Stimulated activated CD4-positive, alpha-beta T cell treated with anti-CD3 and anti-CD28 coated beads, Interleukin-2, amount 100 ng/mL, for 4 hours (primary cell): ENCODE measurements around the gene RANBP1.

Source experiments
- DNase-seq: peaks from one replicate; pipeline ENCODE4 v3.0.0-alpha.2; 2020; ENCODE audit warnings: low read depth

RANBP1 gene

DNA sequence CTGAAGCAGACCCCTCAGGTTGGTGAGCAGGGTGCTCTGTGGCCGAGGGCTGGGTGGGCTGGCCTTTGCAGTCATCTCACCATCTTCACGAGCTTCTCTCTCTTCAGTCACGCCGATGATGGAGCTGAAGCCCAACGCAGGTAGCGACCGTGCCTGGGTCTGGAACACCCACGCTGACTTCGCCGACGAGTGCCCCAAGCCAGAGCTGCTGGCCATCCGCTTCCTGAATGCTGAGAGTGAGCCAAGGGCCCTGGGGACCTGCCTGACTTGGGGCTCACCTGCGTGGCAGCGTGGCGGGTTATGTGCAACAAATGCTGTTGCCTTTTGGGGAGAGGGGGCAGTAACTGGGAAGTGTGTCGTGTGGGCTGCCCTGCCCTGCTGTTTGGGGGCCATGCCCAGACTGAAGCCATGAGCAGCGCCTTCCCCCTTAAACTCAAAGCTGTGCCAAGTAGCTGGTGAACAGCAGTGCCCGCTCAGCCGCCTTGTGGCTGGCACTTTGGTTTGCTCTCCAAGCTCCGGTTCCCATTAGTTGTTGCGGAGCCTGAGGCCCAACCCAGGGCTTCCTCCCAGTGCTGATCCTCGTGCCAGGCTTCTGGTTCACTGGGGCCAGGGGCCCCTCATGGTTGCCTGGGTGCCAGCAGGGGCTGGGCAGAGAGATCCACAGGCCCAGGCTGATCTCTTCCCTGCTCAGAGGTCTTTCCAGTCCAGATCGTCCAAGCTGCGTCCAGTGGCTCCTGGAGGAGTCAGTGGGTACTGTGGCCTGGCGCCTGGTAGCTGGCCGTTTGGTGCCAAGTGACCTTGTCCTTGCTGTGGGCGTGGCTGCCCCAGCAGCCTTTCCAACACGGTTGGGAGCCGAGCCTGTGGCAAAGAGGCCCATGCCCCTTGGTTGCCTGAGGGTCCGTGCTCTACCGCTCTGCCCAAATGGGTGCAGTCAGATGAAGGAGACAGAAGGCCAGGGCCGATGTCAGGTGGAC is 9.6 kb downstream of the RANBP1 start:
- no peak for DNase-seq

GRCh38 chr22:20126284-20127029 is 10.6 kb downstream of the RANBP1 start:
- no peak for DNase-seq

- no peak for DNase-seq
These were observed 11.5 kb downstream of the RANBP1 start for GRCh38 chr22:20127318-20127868.

DNA sequence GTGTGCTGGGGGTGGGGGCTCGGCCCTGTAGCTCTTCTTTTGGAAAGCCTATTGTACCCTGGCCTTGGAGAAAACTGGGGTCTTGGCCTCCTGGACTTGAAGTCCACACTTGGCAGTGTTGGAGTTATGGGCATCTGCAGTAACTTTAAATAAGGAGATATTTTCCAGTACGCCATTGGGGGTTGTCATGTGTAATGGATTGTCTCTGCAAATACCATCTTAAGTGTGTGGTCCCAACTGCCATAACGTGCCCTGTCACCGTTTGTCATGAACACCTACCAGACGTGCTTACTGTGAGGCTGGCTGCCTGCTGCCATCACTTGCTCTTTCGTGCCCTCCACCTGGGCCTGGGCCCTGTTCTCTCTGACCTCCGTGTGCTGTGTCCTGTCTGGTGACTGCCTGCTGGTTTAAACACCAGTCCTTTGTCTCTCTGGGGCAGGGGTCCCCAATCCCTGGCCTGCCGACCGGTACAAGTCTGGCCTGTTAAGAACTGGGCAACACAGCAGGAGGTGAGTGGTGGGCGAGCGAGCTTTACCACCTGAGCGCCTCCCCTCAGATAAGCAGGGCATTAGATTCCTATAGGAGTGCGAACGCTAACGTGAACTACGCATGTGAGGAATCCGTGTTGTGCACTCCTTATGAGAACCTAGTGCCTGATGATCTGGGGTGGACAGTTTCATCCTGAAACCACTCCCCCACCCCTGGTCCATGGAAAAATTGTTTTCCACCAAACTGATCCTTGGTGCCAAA is 12.1 kb downstream of the RANBP1 start:
- no peak for DNase-seq

DNA sequence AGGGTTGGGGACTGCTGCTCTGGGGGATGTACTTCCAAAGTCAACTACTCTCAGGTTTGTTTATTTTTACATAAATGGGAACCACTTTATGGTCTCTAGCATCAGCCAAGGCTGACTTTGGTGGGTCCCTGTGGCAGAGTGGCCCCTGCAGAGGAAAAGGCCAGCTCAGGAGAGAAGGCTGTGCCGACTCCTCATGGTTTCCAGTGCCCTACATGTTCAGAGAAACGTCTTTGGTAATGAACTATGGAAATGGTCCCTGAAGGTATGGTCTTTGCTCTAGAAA is 12.7 kb downstream of the RANBP1 start:
- no peak for DNase-seq

GRCh38 chr22:20128902-20129746 is 13.2 kb downstream of the RANBP1 start:
- peak; percentile 35 for DNase-seq

- no peak for DNase-seq
These were observed 13.8 kb downstream of the RANBP1 start for GRCh38 chr22:20129747-20130014.

DNA sequence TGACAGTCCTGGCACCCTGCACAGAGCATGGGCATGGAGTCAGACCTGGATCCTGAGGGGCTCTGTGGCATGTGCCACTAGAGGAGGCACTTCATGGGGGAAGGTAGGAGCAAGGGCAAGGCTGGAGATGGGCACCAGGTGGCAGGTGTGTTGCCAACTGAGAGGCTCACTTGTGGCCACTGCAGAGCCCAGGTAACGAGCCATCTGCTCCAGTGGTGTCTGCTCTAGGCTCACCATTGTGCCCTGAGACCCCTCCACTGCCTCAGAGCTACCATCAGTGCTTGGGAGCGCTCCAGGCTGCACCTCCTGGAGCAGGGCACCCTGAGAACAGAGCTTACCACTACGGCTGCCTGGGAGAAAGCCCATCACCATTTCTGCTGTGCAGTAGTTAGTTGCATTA is 14.4 kb downstream of the RANBP1 start:
- no peak for DNase-seq

DNA sequence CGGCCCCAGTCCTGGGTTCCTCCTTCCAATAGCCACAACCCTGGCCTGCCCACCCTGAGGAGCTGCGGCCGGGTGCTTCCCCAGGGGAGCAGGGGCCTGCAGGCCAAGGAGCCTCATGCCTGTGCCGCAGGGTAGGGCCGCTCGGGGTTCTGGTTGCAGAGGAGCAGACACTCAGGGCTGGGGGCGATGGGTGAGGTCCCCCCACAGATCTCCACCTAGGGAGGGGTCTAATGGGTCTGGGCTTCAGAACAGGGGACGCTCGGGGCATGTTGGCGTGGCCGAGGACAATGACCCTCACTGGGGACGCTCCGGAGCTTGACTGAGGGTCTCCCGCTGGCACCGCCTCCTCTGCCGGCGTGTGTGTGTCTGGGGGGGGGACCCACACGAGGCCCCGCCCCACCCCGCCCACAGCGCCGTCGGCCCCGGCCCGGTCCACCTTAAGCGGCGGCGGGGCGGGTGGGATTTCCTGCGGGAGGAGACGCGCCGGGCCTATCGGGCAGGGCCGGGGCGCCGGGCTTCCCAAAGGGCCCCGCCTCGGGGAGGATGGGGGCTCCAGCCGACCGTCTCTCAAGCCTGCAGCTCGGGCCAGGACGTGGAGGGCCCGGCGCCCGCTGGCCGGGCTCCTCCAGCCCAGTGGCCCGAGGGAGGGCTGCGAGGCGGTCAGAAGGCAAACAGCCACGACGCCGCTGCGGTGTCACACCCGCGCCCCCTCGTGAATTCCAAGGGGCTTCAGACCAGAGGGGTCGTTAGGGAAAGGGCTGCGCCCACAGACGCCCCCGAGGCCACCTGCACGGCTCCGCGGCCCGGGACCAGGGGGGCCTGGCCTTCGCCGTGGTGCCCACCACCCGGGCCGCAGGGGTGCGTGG is 15.1 kb downstream of the RANBP1 start:
- DNase-seq = peak; percentile 74

- no peak for DNase-seq
These were observed 15.6 kb downstream of the RANBP1 start, which contains the start of gene ZDHHC8 for GRCh38 chr22:20131597-20131858. ZDHHC8 (plus strand) TSS chr22:20131804; CDS start chr22:20131948, 144 bp downstream.

- no peak for DNase-seq
These were observed 16.2 kb downstream of the RANBP1 start for GRCh38 chr22:20131859-20132685.

- DNase-seq = no peak
These were observed 16.9 kb downstream of the RANBP1 start for GRCh38 chr22:20132686-20133246.

DNA sequence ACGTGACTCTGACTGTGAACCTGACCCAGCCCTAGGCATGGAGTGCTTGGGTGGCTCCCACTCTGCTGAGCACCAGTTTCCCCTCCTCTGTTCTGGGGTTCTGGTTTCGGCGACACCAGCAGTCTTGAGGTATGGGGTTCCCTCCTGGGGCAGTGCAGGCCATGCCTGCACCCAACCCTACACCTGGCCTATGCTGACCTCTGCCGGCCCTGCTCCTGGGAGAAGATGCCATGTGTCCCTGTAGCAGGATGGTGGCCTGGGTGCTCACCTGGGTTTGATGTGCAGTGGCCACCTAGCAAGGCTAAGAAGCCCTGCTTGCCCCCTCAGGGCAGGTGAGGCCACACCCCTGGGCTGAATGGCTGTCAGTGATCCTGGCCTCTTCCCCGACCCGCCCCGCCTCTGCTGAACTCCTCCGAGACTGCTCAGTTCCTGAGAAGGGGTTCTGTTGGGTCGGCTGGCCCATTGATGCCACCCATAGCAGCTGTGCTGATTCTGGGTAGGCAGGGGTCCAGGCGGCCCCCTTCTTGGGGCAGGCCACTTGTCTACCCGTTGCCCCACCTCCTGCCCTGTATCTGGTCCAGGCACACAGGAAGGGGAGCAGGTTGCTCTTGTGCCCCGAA is 18.1 kb downstream of the RANBP1 start:
- DNase-seq = no peak

DNA sequence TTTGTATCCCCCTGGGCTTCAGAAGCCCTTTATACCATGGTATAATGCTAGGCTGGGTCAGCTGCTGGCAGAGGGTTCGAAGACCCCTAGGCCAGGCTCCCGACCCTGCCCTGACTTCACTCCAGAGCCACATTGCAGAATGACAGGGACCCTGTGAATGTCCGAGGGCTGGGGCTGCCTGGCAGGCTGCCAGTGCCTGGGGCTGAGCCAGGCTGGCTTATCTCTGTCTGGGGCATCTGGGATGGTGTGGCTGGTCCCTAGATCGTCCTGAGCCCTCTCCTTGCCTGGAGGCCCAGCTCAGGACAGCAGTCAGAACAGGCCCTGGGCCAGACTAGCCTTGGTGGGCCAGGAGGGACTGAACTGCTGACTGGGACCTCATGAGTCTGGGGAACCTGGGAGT is 19.4 kb downstream of the RANBP1 start:
- no peak for DNase-seq

GRCh38 chr22:20135806-20136602 is 20.1 kb downstream of the RANBP1 start:
- no peak for DNase-seq

DNA sequence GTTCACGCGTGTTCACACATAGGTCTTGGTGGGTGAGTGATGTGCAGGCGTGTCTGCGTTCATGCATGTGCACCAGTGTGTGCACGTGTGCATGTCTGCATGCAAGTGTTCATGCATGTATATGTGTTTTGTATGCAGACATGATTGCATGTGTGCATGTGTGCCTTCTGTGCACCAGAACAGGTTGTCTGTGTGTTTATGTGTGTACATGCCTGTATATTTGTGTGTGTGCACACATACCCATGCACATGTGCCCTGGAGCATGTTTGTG is 20.6 kb downstream of the RANBP1 start:
- no peak for DNase-seq

- no peak for DNase-seq
These were observed 21.2 kb downstream of the RANBP1 start for GRCh38 chr22:20137113-20137512.

- DNase-seq = no peak
These were observed 21.9 kb downstream of the RANBP1 start for GRCh38 chr22:20137671-20138416.
